ENCODE measurements around the gene SMPX. TPM values are rescaled to one million over a fixed set of nuclear protein-coding genes. Genes with fewer than 3 reads are reported as not detected.

The SMPX gene
- total and polyA plus RNA-seq, 9 of the 15 experiments (the other 6 are each of a cell fraction or from before 2014, with no cell fraction given): not detected

DNA sequence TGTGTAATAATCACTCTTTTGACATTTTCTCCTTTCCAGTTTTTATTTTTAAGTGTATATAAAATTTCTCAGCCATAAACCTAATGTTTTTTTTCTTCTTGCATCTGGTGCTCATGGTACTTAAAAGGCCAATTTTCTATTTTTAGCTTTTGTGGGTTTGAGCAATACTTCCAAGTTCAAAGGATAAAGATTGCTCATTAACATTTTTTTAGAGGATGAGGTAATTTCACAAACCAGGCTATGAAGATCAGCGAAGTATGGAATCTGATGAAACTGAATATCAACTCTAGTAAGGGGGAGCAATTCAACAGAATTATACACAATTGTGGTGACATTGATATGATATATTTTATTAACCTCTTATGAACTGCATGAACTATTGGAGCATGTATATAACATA lies 74.0 kb downstream of the SMPX start (continued):
- TF ChIP-seq, protein P1, sequence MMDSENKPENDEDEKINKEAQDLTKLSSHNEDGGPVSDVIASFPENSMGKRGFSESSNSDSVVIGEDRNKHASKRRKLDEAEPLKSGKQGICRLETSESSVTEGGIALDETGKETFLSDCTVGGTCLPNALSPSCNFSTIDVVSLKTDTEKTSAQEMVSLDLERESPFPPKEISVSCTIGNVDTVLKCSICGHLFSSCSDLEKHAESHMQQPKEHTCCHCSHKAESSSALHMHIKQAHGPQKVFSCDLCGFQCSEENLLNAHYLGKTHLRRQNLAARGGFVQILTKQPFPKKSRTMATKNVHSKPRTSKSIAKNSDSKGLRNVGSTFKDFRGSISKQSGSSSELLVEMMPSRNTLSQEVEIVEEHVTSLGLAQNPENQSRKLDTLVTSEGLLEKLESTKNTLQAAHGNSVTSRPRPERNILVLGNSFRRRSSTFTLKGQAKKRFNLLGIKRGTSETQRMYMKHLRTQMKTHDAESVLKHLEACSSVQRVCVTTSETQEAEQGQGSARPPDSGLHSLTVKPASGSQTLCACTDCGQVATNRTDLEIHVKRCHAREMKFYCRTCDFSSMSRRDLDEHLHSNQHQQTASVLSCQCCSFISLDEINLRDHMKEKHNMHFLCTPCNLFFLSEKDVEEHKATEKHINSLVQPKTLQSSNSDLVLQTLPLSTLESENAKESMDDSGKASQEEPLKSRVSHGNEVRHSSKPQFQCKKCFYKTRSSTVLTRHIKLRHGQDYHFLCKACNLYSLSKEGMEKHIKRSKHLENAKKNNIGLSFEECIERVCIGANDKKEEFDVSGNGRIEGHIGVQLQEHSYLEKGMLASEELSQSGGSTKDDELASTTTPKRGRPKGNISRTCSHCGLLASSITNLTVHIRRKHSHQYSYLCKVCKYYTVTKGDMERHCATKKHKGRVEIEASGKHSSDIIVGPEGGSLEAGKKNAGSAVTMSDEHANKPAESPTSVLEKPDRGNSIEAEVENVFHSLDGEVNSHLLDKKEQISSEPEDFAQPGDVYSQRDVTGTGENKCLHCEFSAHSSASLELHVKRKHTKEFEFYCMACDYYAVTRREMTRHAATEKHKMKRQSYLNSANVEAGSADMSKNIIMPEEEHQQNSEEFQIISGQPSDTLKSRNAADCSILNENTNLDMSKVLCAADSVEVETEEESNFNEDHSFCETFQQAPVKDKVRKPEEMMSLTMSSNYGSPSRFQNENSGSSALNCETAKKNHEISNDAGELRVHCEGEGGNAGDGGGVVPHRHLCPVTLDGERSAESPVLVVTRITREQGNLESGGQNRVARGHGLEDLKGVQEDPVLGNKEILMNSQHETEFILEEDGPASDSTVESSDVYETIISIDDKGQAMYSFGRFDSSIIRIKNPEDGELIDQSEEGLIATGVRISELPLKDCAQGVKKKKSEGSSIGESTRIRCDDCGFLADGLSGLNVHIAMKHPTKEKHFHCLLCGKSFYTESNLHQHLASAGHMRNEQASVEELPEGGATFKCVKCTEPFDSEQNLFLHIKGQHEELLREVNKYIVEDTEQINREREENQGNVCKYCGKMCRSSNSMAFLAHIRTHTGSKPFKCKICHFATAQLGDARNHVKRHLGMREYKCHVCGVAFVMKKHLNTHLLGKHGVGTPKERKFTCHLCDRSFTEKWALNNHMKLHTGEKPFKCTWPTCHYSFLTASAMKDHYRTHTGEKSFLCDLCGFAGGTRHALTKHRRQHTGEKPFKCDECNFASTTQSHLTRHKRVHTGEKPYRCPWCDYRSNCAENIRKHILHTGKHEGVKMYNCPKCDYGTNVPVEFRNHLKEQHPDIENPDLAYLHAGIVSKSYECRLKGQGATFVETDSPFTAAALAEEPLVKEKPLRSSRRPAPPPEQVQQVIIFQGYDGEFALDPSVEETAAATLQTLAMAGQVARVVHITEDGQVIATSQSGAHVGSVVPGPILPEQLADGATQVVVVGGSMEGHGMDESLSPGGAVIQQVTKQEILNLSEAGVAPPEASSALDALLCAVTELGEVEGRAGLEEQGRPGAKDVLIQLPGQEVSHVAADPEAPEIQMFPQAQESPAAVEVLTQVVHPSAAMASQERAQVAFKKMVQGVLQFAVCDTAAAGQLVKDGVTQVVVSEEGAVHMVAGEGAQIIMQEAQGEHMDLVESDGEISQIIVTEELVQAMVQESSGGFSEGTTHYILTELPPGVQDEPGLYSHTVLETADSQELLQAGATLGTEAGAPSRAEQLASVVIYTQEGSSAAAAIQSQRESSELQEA (IDR thresholded peaks at IDR 0.05; ENCODE audit: low read depth): no peak

DNA sequence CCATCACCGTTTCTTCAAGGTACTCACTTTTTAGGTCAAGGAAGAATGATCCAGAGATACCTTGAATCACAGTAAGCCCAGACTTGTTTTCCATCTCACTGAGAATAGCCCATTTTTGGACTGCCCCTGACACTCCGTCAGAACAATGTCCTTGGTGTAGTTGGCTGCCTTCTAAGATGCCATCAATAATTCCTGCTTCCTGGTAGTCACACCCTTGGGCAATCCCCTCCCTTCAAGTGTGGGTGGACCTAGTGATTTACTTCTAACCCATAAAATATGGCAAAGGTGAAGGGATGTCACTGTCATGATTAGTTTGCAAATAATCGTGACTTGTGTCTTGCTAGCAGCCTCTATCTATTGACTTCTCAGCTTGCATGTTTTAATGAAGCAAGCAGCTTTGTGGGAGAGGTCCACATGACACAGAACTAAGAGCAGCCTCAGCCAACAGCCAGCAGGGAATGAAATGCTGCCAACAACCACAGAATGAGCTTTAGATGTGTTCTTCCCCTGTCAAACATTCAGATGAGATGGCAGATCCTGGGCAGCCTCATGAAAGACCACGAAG lies 79.8 kb downstream of the SMPX start:
- DNase-seq (ENCODE audit: extremely low read depth in 1 of 4, low spot score in 3 of 4) (no peak), FAIRE-seq (no peak), ATAC-seq (no peak)
- Histone ChIP-seq H3K4me3 (no peak overlapping the region), H3K27ac (ENCODE audit: extremely low read depth, low read depth, low read length) (no peak overlapping the region), H3K4me1 (replicated peaks in 1 of 2; ENCODE audit: control insufficient read depth in 2 of 2, insufficient read depth in 2 of 2, low read length in 2 of 2) (no peaks in the 10 kb centered on the region), H3K9me3 (replicated peaks; ENCODE audit: control insufficient read depth, insufficient read depth, low read depth, low read length) (no peaks in the 10 kb centered on the region), H3K27me3 (ENCODE audit: control insufficient read depth in 2 of 2, insufficient read depth in 2 of 2, low read length in 2 of 2) (no peaks in the 10 kb centered on the region), H3K9ac (ENCODE audit: insufficient read depth in 1 of 2, low read depth in 2 of 2, low read length in 2 of 2) (no peak overlapping the region), H3K4me2 (ENCODE audit: insufficient read depth, low read length) (no peak overlapping the region), H3K9me1 (ENCODE audit: control insufficient read depth, insufficient read depth, low read length) (no peaks in the 10 kb centered on the region), H3K79me2 (ENCODE audit: control insufficient read depth, insufficient read depth, low read length) (no peaks in the 10 kb centered on the region), H2AFZ (ENCODE audit: low read depth, low read length) (no peak overlapping the region), H4K20me1 (replicated peaks; ENCODE audit: control insufficient read depth, insufficient read depth, low read length) (no peaks in the 10 kb centered on the region), H3K36me3 (ENCODE audit: control insufficient read depth, insufficient read depth, low read length) (no peaks in the 10 kb centered on the region)
- intact Hi-C loops (cut with micrococcal nuclease) (no loop called here), in situ Hi-C loops (cut with MboI) (no loop called here)
- no TSS peak for BruUV-seq (replicated peaks)
- ChIA-PET CTCF (ENCODE audit: low intra/inter-chr PET ratio) (no interaction called here), POLR2A (no interaction called here)
- 0% methylated on average over 4 of the region's 4 CpGs for WGBS (ENCODE audit: insufficient coverage, low coverage, missing lambda C conversion rate)
- no peak for TF ChIP-seq CBX1 (IDR thresholded peaks at IDR 0.05; ENCODE audit: low read depth)
- no peak for TF ChIP-seq HDGF (IDR thresholded peaks at IDR 0.05)
- TF ChIP-seq MAFK (IDR thresholded peaks at IDR 0.05; ENCODE audit: low read length): no peak

All from K562 (cell line).